Measurements from ENCODE around the gene CALM1.
"Not testable (repeated sequence)": the region's sequence is repeated elsewhere in the genome, so short reads cannot be mapped to it uniquely, and the experiment has no call there.

CALM1 gene

DNA sequence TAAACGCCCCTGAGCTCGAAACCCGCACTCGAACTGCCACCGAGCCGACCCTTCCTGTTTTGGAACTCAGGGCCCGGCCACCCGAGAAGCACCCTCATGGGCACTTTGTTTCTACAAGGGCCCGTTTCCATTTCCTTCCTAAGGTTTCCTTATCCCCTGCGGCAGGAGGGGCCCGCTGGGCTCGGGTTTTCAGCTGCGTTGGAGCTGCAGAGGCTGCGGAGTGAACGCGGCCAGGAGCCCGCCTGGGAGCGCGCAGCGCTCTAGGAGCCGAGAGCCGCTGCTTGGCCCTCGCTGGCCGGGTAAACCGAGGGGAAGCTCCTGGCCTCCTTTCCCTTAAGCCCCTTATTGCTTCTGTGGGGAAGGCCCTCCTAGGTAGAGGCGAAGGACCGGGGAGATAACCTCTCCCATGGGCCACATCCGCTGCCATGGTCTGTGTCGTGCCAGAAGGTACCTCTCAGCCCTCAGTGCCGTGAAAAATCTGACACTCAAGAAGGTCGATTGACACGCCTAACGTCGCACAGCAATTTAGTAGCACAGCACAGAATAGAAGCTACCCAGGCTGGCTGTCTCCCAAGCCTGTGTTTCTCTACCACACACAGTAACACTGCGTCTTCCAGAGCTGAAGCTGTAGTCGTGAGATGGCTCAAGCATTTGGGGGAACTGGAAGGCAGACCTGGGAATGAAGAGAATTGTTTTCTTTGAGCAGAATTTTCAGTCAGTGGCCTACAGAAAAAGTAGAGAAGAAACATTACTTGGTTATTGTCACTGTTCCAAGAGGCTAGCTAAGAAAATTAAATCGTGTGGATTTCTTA lies 12.9 kb upstream of the CALM1 start:
- TF ChIP-seq, protein P1, sequence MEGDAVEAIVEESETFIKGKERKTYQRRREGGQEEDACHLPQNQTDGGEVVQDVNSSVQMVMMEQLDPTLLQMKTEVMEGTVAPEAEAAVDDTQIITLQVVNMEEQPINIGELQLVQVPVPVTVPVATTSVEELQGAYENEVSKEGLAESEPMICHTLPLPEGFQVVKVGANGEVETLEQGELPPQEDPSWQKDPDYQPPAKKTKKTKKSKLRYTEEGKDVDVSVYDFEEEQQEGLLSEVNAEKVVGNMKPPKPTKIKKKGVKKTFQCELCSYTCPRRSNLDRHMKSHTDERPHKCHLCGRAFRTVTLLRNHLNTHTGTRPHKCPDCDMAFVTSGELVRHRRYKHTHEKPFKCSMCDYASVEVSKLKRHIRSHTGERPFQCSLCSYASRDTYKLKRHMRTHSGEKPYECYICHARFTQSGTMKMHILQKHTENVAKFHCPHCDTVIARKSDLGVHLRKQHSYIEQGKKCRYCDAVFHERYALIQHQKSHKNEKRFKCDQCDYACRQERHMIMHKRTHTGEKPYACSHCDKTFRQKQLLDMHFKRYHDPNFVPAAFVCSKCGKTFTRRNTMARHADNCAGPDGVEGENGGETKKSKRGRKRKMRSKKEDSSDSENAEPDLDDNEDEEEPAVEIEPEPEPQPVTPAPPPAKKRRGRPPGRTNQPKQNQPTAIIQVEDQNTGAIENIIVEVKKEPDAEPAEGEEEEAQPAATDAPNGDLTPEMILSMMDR (conservative IDR thresholded peaks at IDR 0.05): no peak
- H3K27ac ChIP-seq: peak overlapping the region; percentile 98

DNA sequence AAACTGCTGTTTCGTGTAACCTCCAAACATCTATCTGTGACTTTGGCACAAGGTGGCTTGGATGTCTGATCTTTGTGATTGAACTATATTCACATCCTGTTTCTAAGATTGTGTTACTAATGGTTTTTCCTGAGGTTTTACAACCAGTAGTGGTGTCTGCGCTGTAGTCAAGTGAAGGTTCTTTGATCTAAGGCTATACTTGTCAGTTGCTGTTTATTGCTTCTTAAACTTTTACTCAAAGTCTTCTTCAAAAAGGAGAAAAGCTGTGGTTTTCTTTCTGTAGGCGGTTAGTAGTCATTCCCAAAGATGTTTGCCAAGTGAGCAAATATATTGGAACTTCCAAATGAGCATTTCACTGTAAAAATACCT lies 12.3 kb upstream of the CALM1 start:
- TF ChIP-seq, protein P1 (conservative IDR thresholded peaks at IDR 0.05): no peak
- 0 out of 2 replicates have a peak overlapping the region, but pooled peaks have one; percentile 98 for H3K27ac ChIP-seq

DNA sequence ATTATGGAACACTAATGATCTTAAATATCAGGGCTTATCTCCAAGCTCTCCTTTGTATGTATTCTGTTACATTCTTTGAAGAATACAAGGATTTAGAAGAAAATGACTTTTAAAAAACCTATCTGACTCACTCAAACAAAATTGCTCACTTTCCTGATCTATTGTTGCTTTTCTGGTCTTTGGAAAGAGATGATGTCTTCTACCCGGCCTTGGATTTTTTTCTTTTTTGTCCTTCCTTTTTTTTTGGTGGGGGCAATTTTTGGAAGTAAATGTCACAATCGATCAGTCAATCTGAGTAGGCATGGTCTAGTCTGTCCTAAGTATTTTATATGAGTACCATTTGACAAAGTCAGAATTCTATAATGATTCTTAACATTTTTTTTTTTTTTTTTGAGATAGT lies 10.5 kb upstream of the CALM1 start:
- no peak overlapping the region for H3K27ac ChIP-seq
- TF ChIP-seq, protein P1 (conservative IDR thresholded peaks at IDR 0.05): no peak

DNA sequence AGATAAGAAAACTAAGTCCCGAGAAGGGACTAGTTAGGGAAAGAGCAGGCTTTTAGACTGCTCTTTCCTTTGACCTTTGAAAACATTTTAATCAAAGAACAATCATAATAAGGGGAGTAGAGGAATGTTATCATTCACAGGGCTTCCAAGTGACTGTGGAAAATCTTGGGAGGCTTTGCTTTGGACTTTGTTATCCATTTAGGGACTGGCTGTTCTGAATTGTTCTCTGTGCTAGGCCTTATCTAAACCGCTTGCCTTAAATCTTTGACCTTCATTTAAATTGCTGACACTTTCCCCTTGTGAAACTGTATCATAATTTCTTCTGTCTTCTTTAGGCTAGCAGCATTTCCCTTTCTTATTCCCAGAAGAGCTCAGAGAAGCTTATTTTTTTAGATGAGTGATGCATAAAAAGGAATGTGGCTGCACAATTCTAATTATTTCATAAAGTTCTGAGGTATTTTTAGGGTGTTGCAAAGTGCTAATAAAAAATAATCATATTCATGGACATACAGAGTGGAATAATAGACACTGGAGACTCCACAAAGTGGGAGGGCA lies 9.5 kb upstream of the CALM1 start:
- TF ChIP-seq, protein P1 (conservative IDR thresholded peaks at IDR 0.05): no peak

DNA sequence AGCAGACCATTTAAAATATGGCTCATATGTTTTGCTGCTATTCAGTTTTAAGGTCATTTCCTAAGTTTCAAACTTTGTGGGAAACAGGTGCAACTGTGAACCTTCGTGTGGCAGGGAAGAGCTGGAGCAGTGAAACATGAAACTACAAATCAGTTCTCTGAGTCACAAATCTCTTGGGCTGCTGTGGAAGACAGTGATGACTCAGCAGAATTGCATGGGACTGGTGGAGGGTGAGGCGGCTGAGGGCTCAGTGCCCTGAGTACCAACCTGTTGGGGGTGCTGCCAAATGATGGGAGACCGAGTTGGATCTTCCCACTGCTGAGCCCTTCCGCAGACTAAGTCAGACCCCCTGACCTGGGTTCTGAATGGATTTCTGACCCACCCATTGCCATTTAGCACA lies 8.4 kb upstream of the CALM1 start:
- H3K27ac ChIP-seq: no peak overlapping the region
- TF ChIP-seq, protein P1 (conservative IDR thresholded peaks at IDR 0.05): no peak

More for the DNA sequence above, 9.5 kb upstream of the CALM1 start:
- H3K27ac ChIP-seq: no peak overlapping the region

DNA sequence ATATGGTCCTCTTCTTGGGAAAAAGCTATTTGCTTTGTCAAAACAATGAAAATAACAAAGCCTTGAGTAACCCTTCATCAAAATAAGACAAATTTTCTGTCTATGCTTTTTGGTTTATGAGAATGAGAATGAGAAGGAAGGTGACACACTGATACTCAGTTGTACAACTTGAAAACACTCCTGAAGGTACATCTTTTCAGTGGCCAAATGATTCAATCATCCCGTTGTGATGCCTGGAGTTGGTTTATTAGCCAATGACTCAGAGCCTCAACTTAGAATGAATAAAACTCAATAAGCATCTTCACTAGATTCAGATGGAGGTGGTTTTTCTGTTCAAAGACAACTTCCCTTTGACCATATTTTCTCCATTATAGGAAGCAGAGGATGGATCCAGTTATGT lies 7.8 kb upstream of the CALM1 start:
- no peak overlapping the region for H3K27ac ChIP-seq
- TF ChIP-seq, protein P1 (conservative IDR thresholded peaks at IDR 0.05): no peak

DNA sequence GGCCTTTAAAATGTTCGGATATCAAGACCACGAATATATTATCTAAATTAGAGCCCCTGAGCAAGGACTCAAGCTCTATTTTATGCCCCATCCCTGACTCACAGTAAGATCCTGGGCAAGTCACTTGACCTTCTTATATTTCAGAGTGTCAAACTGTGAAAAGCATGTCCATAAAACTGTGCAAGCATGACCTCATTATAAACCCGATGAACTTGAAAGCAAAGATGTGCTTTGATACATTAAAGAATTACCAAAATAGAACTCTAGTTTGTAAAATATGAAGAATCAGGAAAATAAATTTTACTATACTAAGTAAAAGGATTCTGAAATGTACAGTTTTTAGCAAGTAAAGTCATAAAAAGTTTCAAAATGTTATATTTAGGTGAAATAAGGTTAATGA lies 2.9 kb upstream of the CALM1 start:
- no peak overlapping the region for H3K27ac ChIP-seq

DNA sequence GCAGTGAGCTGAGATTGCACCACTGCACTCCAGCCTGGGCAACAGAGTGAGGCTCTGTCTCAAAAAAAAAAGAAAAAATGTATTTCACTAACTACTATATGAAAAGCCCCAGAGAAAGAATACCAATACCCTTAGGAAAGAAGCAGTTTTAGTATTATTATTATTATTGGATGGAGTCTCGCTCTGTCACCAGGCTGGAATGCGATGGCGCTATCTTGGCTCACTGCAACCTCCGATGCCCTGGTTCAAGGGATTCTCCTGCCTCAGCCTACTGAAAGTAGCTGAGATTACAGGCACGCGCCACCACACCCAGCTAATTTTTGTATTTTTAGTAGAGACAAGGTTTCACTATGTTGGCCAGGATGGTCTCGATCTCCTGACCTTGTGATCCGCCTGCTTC lies 2.0 kb upstream of the CALM1 start:
- not testable (repeated sequence) for H3K27ac ChIP-seq

More for the DNA sequence above, 2.9 kb upstream of the CALM1 start:
- TF ChIP-seq, protein P1 (conservative IDR thresholded peaks at IDR 0.05): no peak
